GM18517 (cell line): ENCODE measurements around the gene IL25.
"Not testable (repeated sequence)": the region's sequence is repeated elsewhere in the genome, so short reads cannot be mapped to it uniquely, and the experiment has no call there.

Source experiments
- ATAC-seq: cut with Tn5 transposase; IDR thresholded peaks from one replicate; pipeline ENCODE4 v1.9.1; 2021; ENCODE audit warnings: mild to moderate bottlenecking, moderate library complexity; ENCODE audit not compliant: unreplicated experiment

IL25 gene

GRCh38 chr14:23372509-23372908 is at the start of gene IL25:
TSS of gene IL25 (plus strand) at chr14:23372809.
- ATAC-seq = no peak

- ATAC-seq = no peak
Observed at GRCh38 chr14:23323838-23324454, 48.7 kb upstream of the IL25 start.

GRCh38 chr14:23324455-23324846 is 48.2 kb upstream of the IL25 start:
- no peak for ATAC-seq

GRCh38 chr14:23324993-23325392 is 47.6 kb upstream of the IL25 start:
- no peak for ATAC-seq

GRCh38 chr14:23325746-23326145 is 46.9 kb upstream of the IL25 start:
- not testable (repeated sequence) for ATAC-seq

- no peak for ATAC-seq
Observed at GRCh38 chr14:23326491-23327332, 45.9 kb upstream of the IL25 start.

GRCh38 chr14:23327947-23328744 is 44.5 kb upstream of the IL25 start:
- ATAC-seq = peak; percentile 64

- ATAC-seq = no peak
Observed at GRCh38 chr14:23335623-23336022, 37.0 kb upstream of the IL25 start.

- no peak for ATAC-seq
Observed at GRCh38 chr14:23339506-23340268, 32.9 kb upstream of the IL25 start.

- ATAC-seq = no peak
Observed at GRCh38 chr14:23344481-23344880, 28.1 kb upstream of the IL25 start.

GRCh38 chr14:23345987-23346692 is 26.5 kb upstream of the IL25 start:
- ATAC-seq = no peak

- ATAC-seq = no peak
Observed at GRCh38 chr14:23346693-23347405, 25.8 kb upstream of the IL25 start.

GRCh38 chr14:23347406-23348296 is 25.0 kb upstream of the IL25 start:
- ATAC-seq = no peak

GRCh38 chr14:23348297-23348655 is 24.3 kb upstream of the IL25 start:
- ATAC-seq = no peak

GRCh38 chr14:23349156-23349845 is 23.3 kb upstream of the IL25 start:
- no peak for ATAC-seq

GRCh38 chr14:23351681-23352505 is 20.7 kb upstream of the IL25 start:
- no peak for ATAC-seq
